GM12892 (cell line): ENCODE results near the gene HTT.

ENCODE experiments used
- DNase-seq: peaks from one replicate; pipeline ENCODE4 v3.0.0; 2011; ENCODE audit not compliant: insufficient read length
- FAIRE-seq: peaks from 2 replicates; lab custom pipeline; 2011; peaks lifted over from hg19 to GRCh38; lab: Jason Lieb, UNC
- POLR2A ChIP-seq: IDR thresholded peaks from 2 replicates; pipeline ENCODE4 v1.6.1; 2011; ENCODE audit warnings: low read depth, low read length, control low read depth
- POLR2AphosphoS5 ChIP-seq: IDR thresholded peaks from 2 replicates; pipeline ENCODE4 v1.6.1; 2011; ENCODE audit warnings: low read depth, low read length, control low read depth
- TAF1 ChIP-seq: IDR thresholded peaks from 2 replicates; pipeline ENCODE4 v1.6.1; 2011; ENCODE audit warnings: low read depth, mild to moderate bottlenecking, control low read depth, low read length, borderline replicate concordance

HTT gene

DNA sequence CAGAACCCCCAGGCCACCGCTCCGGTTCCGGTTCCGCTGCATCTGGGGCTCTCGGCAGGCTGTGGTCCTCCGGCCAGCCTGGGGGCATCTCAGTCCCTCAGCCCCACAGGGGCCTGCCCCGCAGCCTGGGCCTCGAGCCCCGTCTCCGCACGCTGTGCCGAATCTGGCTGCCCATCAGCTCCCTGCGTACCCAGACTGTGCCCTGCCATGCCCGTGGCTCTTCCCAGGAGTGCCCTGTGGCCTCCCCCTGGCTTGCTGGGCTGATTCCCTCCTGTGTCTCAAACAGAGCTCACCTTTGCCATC, 173.6 kb downstream of the HTT start:
- TF ChIP-seq POLR2AphosphoS5 (no peak), TAF1 (no peak), POLR2A (no peak)
- FAIRE-seq: no peak

GRCh38 chr4:3248811-3249661, 174.6 kb downstream of the HTT start, which contains the start of gene MSANTD1:
MSANTD1 (plus strand) TSS chr4:3249159; CDS start chr4:3249223, 64 bp downstream.
- FAIRE-seq (no peak), DNase-seq (no peak)
- TF ChIP-seq POLR2A (no peak), TAF1 (no peak), POLR2AphosphoS5 (no peak)

More for the DNA sequence above, 173.6 kb downstream of the HTT start:
- DNase-seq: no peak

- TF ChIP-seq POLR2AphosphoS5: no peak
- TF ChIP-seq POLR2A: no peak
- TF ChIP-seq TAF1: no peak
- FAIRE-seq (no peak), DNase-seq (no peak)
Measured at GRCh38 chr4:3249711-3250437, 175.4 kb downstream of the HTT start.

DNA sequence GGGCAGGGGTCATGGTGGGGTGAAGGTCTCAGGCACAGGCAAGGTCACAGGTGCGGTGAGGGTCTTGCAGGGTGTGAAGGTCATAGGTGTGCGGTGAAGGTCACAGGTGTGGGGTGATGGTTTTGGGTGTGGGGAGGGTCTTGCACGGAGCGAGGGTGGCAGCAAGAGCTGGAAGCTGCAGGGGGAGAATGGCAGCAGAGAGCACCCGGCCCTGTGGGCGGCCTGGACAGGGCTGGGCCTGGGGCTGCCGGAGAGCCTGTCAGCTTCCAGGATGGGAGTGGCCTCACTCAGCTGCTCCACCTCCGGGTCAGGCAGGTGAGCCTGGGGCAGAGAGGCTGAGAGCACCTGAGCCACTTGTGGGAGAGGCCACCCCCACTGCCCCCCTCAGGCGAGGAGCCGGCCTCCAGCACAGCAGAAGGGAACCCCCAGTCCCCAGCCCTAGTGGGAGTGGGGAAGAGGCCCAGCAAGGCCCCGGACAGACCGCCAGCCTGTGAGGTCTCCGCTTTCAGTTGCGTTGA, 176.0 kb downstream of the HTT start:
- TF ChIP-seq POLR2AphosphoS5 (no peak), TAF1 (no peak), POLR2A (no peak)
- FAIRE-seq (no peak), DNase-seq (no peak)

DNA sequence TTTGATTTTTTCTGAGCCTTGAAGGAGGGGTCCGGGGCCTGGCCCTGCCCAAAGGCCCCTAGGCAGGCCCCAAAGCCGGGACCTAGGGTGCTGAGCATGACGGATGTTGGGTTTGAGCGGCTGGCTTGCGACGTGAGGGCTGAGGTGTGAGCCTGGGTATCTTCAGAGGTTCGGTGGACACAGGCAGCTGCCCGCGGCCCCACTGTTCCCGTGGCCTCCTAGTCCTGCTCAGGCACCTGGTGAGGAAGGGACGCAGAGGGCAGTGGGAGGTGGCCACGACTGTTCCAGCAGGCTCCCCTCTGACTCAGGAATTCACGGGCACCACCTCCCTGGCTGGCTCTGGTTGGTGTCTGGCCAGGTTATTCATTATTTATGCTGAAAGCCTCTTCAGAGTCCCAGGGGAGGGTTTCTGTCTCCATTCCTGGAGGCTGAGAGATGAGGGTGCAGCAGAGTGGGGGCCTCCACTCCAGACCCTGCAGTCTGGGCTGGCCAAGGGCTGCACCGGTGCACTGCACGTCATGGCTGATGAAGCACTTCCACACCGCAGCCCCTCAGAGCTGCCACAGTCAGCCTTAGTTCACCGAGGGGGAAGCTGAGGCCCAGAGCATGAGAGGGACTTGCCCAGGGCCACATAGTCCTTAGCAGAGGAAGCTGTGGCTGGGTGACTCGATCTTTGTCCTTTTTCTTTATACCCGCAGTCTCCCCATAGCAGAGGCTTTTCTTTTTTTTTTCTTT, 176.6 kb downstream of the HTT start:
- FAIRE-seq: no peak

GRCh38 chr4:3251691-3252479, 177.4 kb downstream of the HTT start:
- TF ChIP-seq POLR2AphosphoS5 (no peak), POLR2A (no peak), TAF1 (no peak)

More for the DNA sequence above, 176.6 kb downstream of the HTT start:
- DNase-seq: no peak
- TF ChIP-seq POLR2A (no peak), TAF1 (no peak), POLR2AphosphoS5 (no peak)

GRCh38 chr4:3252480-3252828, 178.0 kb downstream of the HTT start:
- FAIRE-seq (no peak), DNase-seq (no peak)
- TF ChIP-seq TAF1 (no peak), POLR2A (no peak), POLR2AphosphoS5 (no peak)

More at GRCh38 chr4:3251691-3252479, 177.4 kb downstream of the HTT start:
- DNase-seq (no peak), FAIRE-seq (no peak)

DNA sequence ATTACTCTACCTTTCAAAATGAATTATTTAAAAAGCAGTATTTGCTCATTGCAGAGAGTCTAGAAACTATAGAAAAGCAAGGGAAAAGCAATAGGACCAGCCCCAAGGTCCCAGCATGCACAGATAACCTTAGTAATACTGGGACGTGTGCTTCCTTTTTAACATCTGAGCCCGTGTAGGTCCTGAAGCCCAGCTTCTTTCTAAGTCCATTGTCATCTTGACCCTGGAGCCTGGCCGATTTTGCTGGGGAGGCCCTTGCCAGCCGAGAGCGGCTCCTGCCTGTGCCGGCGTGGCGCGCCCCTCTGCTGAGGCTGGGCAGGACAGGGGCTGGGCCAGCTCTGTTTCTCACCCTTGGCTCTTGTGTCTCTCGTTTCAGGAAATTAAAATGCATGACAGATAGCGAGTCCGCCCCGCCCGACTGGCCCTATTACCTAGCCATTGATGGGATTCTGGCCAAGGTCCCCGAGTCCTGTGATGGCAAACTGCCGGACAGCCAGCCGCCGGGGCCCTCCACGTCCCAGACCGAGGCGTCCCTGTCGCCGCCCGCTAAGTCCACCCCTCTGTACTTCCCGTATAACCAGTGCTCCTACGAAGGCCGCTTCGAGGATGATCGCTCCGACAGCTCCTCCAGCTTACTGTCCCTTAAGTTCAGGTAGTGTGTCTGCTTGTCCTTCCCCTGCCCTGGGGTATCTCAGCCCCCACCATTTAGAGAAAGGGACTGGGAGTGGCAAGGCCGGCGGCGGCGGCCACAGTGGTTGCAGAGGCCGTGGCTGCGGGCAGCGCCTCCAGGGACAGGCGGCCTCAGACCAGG, 178.6 kb downstream of the HTT start:
- DNase-seq (no peak), FAIRE-seq (no peak)
- TF ChIP-seq POLR2AphosphoS5: no peak
- no peak for TF ChIP-seq TAF1
- no peak for TF ChIP-seq POLR2A

- TF ChIP-seq POLR2A (no peak), POLR2AphosphoS5 (no peak), TAF1 (no peak)
- DNase-seq (no peak), FAIRE-seq (no peak)
Measured at GRCh38 chr4:3253808-3254207, 179.3 kb downstream of the HTT start.
